DOHH2 (cell line): ENCODE data around the gene BMP6.

Experiments used
- H3F3A ChIP-seq: fragments of 200-600 bp; sonication (generic), shearing (Covaris generic); 2 replicates; pipeline ENCODE4 v1.6.0; 2016; ENCODE audit warnings: antibody characterized with exemption, mild to moderate bottlenecking; ENCODE audit not compliant: control insufficient read depth, insufficient read depth
- H3K27ac ChIP-seq: fragments of 200-600 bp; sonication (generic); 2 replicates; pipeline ENCODE4 v1.5.1; 2014; ENCODE audit warnings: low read depth, mild to moderate bottlenecking, low read length, moderate library complexity
- H3K27me3 ChIP-seq: fragments of 200-600 bp; sonication (generic); 2 replicates; pipeline ENCODE4 v1.6.1; 2014; ENCODE audit warnings: mild to moderate bottlenecking, low read length, mixed read lengths; ENCODE audit not compliant: control insufficient read depth
- H3K36me3 ChIP-seq: fragments of 200-600 bp; sonication (generic); 2 replicates; pipeline ENCODE4 v1.6.1; 2014; ENCODE audit warnings: mild to moderate bottlenecking, low read length, moderate library complexity, mixed read lengths; ENCODE audit not compliant: control insufficient read depth
- H3K4me1 ChIP-seq: fragments of 200-600 bp; sonication (generic); 2 replicates; pipeline ENCODE4 v1.6.1; 2014; ENCODE audit warnings: mild to moderate bottlenecking, low read length, mixed read lengths; ENCODE audit not compliant: control insufficient read depth
- H3K4me2 ChIP-seq: fragments of 200-600 bp; sonication (generic); 2 replicates; pipeline ENCODE4 v1.6.0; 2014; ENCODE audit warnings: mild to moderate bottlenecking, low read length, moderate library complexity
- H3K4me3 ChIP-seq: fragments of 200-600 bp; sonication (generic); 2 replicates; pipeline ENCODE4 v1.5.1; 2014; ENCODE audit warnings: mild to moderate bottlenecking, low read length, mixed read lengths
- H3K79me2 ChIP-seq: fragments of 200-600 bp; sonication (generic); 2 replicates; pipeline ENCODE4 v1.6.1; 2014; ENCODE audit warnings: mild to moderate bottlenecking, low read length, mixed read lengths; ENCODE audit not compliant: control insufficient read depth
- H3K9me2 ChIP-seq: fragments of 200-600 bp; sonication (generic); replicated peaks from 2 replicates; pipeline ENCODE4 v1.6.1; 2014; ENCODE audit warnings: mild to moderate bottlenecking, low read length, mixed read lengths; ENCODE audit not compliant: control insufficient read depth
- H3K9me3 ChIP-seq: fragments of 200-600 bp; sonication (generic); 2 replicates; pipeline ENCODE4 v1.6.1; 2014; ENCODE audit warnings: antibody characterized with exemption, low read length, mixed read lengths; ENCODE audit not compliant: control insufficient read depth, insufficient read depth
- H4K20me1 ChIP-seq: fragments of 200-600 bp; sonication (generic); 2 replicates; pipeline ENCODE4 v1.6.0; 2014; ENCODE audit warnings: low read depth, mild to moderate bottlenecking, antibody characterized with exemption, low read length, moderate library complexity; ENCODE audit not compliant: control insufficient read depth, insufficient read depth
- CTCF ChIP-seq: fragments of 200-600 bp; sonication (generic); IDR thresholded peaks from one replicate; pipeline ENCODE4 v1.5.1; 2014; ENCODE audit warnings: antibody characterized with exemption, mild to moderate bottlenecking, low read depth, low read length; ENCODE audit not compliant: poor library complexity, severe bottlenecking
- EZH2phosphoT487 ChIP-seq: fragments of 200-600 bp; sonication (generic); IDR thresholded peaks from 2 replicates; pipeline ENCODE4 v1.6.1; 2017; ENCODE audit warnings: borderline replicate concordance, mild to moderate bottlenecking, antibody characterized with exemption, low read length, moderate library complexity, mixed read lengths

Gene BMP6

GRCh38 chr6:7921046-7921445 lies 195.1 kb downstream of the BMP6 start:
- Histone ChIP-seq H3K36me3 (no peaks in the 10 kb centered on the region), H3K9me2 (no peaks in the 10 kb centered on the region; the same call in 1 of the 2 replicates), H3K79me2 (no peaks in the 10 kb centered on the region), H3K4me3 (no peak overlapping the region), H3K9me3 (no peaks in the 10 kb centered on the region), H3F3A (no peaks in the 10 kb centered on the region), H3K4me1 (peaks cover 20% of the 10 kb centered on the region), H3K27me3 (no peaks in the 10 kb centered on the region), H4K20me1 (no peaks in the 10 kb centered on the region), H3K4me2 (no peak overlapping the region), H3K27ac (no peak overlapping the region)
- TF ChIP-seq EZH2phosphoT487 (no peak), CTCF (no peak)

- H3K4me2 ChIP-seq = no peak overlapping the region
Observed at GRCh38 chr6:7921632-7922092, 195.8 kb downstream of the BMP6 start.

GRCh38 chr6:7922596-7922995 lies 196.7 kb downstream of the BMP6 start:
- Histone ChIP-seq H3K9me2 (no peaks in the 10 kb centered on the region; the same call in 1 of the 2 replicates), H3K79me2 (no peaks in the 10 kb centered on the region), H3K4me1 (peaks cover 5% of the 10 kb centered on the region), H3K27me3 (no peaks in the 10 kb centered on the region), H3K36me3 (no peaks in the 10 kb centered on the region), H3K4me2 (no peak overlapping the region), H4K20me1 (no peaks in the 10 kb centered on the region), H3K4me3 (no peak overlapping the region), H3K27ac (no peak overlapping the region), H3K9me3 (no peaks in the 10 kb centered on the region), H3F3A (no peaks in the 10 kb centered on the region)
- no peak for TF ChIP-seq EZH2phosphoT487
- no peak for TF ChIP-seq CTCF

More at GRCh38 chr6:7921632-7922092, 195.8 kb downstream of the BMP6 start:
- H3K27me3 ChIP-seq = no peaks in the 10 kb centered on the region
- H3F3A ChIP-seq = no peaks in the 10 kb centered on the region
- H3K36me3 ChIP-seq = no peaks in the 10 kb centered on the region
- no peaks in the 10 kb centered on the region for H4K20me1 ChIP-seq
- TF ChIP-seq EZH2phosphoT487 = no peak
- TF ChIP-seq CTCF = no peak
- H3K79me2 ChIP-seq = no peaks in the 10 kb centered on the region
- no peak overlapping the region for H3K27ac ChIP-seq
- no peaks in the 10 kb centered on the region for H3K9me3 ChIP-seq
- peaks cover 14% of the 10 kb centered on the region for H3K4me1 ChIP-seq
- no peaks in the 10 kb centered on the region; the same call in 1 of the 2 replicates for H3K9me2 ChIP-seq
- H3K4me3 ChIP-seq = no peak overlapping the region
